HL-60 (cell line): ENCODE results near the gene PSMB5.

Experiments
- DNase-seq, 2 experiments: peaks; one replicate each; pipeline ENCODE4 v3.0.0-alpha.2; 2010 to 2020; ENCODE audit warnings: low read depth in 1 of 2, low spot score in 1 of 2
- H3K27ac ChIP-seq: fragments of 250-450 bp; sonication (Bioruptor Pico); replicated peaks from 2 replicates; pipeline ENCODE4 v1.5.1; 2020; ENCODE audit warnings: mild to moderate bottlenecking, moderate library complexity
- H3K27me3 ChIP-seq: fragments of 250-450 bp; sonication (Bioruptor Pico); 2 replicates; pipeline ENCODE4 v1.5.1; 2021; ENCODE audit warnings: mild to moderate bottlenecking, moderate library complexity; ENCODE audit not compliant: insufficient read depth, poor library complexity, severe bottlenecking
- H3K4me3 ChIP-seq: replicated peaks from 2 replicates; pipeline ENCODE4 v1.5.1; 2011; ENCODE audit warnings: mild to moderate bottlenecking, control low read depth, low read length; ENCODE audit not compliant: insufficient read depth
- CTCF ChIP-seq: IDR thresholded peaks from one replicate; pipeline ENCODE4 v1.5.1; 2011; ENCODE audit warnings: low read length, control low read depth, inconsistent platforms; ENCODE audit not compliant: insufficient read depth
- GABPA ChIP-seq: IDR thresholded peaks from 2 replicates; pipeline ENCODE4 v1.6.1; 2012; ENCODE audit warnings: low read depth
- POLR2AphosphoS5 ChIP-seq: IDR thresholded peaks from 2 replicates; pipeline ENCODE4 v1.6.1; 2012; ENCODE audit warnings: low read depth
- REST ChIP-seq: IDR thresholded peaks from 2 replicates; pipeline ENCODE4 v1.6.1; 2012; ENCODE audit warnings: low read depth; ENCODE audit not compliant: insufficient replicate concordance
- SPI1 ChIP-seq: IDR thresholded peaks from 2 replicates; pipeline ENCODE4 v1.6.1; 2012; ENCODE audit warnings: low read depth, mild to moderate bottlenecking, borderline replicate concordance

Gene PSMB5

GRCh38 chr14:23078692-23079116, 44.0 kb upstream of the PSMB5 start:
- peak overlapping the region; percentile 41 for H3K27ac ChIP-seq
- no peak for TF ChIP-seq CTCF
- TF ChIP-seq REST = no peak
- no peak for TF ChIP-seq POLR2AphosphoS5
- TF ChIP-seq SPI1 = no peak
- no peak for TF ChIP-seq GABPA
- peak; percentile 64 to 82 for DNase-seq

GRCh38 chr14:23077962-23078361, 43.3 kb upstream of the PSMB5 start:
- TF ChIP-seq SPI1 (no peak), CTCF (no peak), REST (no peak), POLR2AphosphoS5 (no peak), GABPA (no peak)
- no peak overlapping the region for H3K4me3 ChIP-seq
- no peaks in the 10 kb centered on the region for H3K27me3 ChIP-seq
- no peak for DNase-seq
- H3K27ac ChIP-seq = peak overlapping the region; percentile 41

More at GRCh38 chr14:23078692-23079116, 44.0 kb upstream of the PSMB5 start:
- no peaks in the 10 kb centered on the region for H3K27me3 ChIP-seq
- H3K4me3 ChIP-seq = no peak overlapping the region

GRCh38 chr14:23076785-23077408, 42.2 kb upstream of the PSMB5 start:
- H3K27ac ChIP-seq = no peak overlapping the region; the same call in 1 of the 2 replicates
- no peaks in the 10 kb centered on the region for H3K27me3 ChIP-seq
- peak in 1 of 2 experiments; percentile 36 for DNase-seq
- TF ChIP-seq CTCF = peak; percentile 35
- TF ChIP-seq REST = no peak
- no peak overlapping the region for H3K4me3 ChIP-seq
